Activated CD4-positive, alpha-beta T cell treated with anti-CD3 and anti-CD28 coated beads, Interleukin-2, Interleukin-4, amounts not matched to agents 100 ng/mL and 50 ng/mL, durations not matched to agents 16 hours and 8 hours (primary cell): ENCODE measurements around the gene ADORA2A.
A peak's percentile ranks its signal among the peaks of the same experiment; 100 is the strongest.

Experiments used
- DNase-seq: peaks from one replicate; pipeline ENCODE4 v3.0.0-alpha.2; 2020; ENCODE audit warnings: low spot score

The ADORA2A gene

DNA sequence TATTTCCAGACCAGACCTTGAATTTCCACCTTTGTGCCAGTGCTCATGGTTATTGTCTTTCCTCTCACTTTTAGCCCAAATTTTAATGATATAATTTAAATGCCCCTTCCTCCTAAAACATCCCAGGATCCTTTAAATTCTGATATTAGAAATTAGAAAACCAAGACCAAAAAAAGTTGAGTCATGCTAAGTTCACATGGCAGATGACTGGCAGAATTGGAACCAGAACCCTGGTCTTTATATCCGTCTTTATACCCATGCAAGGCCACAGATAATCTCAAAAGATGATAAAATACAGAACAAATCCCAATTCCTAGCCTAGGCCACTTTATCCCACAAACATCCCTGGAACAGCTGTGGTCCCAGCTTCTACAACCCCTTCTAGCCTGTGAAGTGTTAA lies 26.5 kb downstream of the ADORA2A start:
- DNase-seq: no peak

DNA sequence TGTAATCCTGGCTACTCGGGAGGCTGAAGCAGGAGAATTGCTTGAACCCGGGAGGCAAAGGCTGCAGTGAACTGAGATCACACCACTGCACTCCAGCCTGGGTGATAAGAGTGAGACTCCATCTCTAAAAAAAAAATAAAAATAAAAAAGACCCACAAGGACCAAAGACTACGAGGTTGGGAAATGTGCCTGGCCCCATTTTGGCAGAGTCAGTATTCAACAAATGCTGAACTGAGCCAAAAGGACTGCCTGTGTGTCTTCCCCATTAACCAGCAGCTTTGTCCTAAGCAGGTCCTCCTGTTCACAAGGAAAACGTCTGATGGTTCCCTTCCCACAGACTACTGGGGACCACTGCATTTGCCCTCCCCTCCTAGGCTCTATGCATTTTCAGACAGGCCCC lies 27.6 kb downstream of the ADORA2A start:
- DNase-seq: no peak

DNA sequence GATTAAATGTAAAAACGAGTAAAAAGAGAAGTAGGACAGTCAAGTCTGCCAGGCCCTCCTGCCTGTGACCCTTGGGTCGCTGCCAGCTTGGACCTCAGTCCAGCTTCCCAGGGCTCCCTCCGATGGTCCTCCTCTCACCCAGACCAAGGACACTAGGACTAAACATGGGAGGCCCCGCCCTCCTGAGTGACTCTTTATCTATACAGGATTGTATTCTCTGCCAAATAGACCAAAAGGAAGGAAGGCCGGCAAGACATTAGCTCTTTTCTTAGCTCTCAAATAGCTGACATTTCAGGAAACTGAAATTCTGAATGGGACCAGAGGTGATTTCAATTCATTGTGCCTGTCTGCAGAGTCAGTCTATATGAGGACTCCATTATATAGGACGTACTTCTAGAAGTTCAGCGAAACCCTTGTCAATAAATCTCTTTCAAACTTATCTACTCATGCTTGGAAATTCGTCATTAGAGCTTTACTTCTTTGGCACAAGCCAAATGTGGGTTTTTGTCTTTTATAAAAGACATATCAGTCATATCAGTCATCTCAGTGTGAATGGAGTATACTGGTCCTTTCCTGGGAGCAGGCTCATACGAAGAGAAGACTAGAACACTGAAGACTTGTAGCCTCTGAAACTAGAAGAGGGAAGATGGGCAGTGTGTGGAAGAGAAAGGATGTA lies 28.5 kb downstream of the ADORA2A start:
- DNase-seq: no peak

DNA sequence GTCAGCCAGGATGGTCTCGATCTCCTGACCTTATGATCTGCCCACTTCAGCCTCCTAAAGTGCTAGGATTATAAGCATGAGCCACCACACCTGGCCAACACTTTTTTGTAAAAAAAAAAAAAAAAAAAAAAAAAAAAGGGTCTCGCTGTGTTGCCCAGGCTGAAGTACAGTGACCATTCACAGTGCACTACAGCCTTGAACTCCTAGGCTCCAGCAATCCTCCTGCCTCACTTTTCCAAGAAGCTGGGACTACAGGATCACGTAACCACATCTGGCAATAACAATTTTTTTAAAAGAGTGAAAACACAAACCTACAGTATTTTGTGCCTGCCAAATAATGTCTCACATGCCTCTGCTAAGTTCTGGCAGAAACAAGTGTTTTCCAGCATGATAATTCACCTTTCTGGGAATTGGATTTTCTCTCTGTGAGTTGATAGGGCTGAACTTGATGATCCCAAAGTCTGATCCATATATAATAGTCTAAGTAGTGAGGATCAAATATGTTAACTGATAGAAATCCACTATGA lies 30.6 kb downstream of the ADORA2A start:
- no peak for DNase-seq

DNA sequence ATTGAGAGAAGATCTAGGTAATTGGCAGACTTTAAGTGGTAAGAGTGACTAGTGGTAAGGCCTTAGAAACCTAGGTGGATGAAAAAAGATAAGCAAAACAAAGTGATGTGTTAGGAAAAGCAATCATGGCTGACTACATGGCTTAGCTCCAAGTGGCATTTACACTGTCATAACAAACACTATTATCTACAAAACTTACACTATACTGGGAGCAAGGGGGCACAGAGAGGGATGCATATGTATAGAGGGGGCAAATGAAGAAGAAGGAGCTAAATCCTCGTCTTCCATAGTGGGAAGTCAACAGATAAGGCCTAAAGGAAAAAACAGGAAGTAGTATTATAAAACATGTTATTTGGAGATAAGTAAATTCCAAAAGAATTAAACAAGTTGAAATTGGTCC lies 32.5 kb downstream of the ADORA2A start:
- no peak for DNase-seq

DNA sequence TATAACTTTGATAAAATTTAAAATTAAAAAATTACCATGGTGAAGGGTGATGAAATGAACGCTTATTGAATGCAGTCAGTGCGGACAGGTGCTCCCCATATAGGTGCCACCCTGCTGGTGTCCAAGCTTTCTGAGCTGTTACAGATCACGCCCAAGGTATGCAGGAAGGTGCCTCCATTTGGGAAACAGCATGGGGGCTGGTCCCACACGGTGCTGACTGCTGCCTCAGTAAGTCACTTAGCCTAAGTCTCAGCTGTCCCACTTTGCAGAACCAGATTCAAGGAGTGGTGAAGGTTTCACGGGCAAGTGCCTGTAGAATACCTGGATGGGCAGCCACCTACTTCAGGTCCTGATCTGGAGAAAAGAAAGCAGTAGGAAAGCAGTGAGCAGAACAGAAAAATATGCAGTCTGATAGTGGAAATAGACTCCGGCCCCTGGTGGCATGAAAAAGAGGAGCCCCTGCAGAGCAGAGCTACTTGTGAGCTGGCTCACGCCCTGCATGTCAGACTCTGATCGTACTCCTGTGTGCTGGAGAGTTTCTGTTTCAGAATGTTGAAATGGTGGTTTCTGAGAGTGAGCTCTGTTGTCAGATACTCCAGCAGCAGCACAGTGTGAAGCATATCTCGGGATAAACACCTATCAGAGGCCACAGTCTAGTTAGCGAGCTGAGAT lies 33.2 kb downstream of the ADORA2A start:
- peak; percentile 66 for DNase-seq

GRCh38 chr22:24463071-24463760 lies 35.8 kb downstream of the ADORA2A start:
- no peak for DNase-seq

DNA sequence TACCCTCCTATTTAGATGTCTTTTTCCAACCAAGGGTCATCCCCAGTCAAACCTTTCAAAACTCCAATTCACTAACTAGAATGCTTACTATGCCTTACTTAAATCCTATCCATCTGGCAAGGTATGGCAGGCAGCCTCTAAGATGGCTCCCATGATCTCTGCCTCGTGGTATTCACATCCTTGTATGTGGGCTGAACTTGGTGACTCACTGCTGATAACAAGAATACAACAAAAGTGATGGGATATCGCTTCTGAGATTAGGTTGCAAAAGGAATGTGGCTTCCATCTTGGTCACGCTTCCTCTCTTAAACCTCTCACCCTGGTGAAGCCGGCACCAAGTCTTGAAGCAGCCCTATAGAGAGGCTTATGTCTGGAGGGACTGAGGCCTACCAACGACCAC lies 38.2 kb downstream of the ADORA2A start:
- no peak for DNase-seq

DNA sequence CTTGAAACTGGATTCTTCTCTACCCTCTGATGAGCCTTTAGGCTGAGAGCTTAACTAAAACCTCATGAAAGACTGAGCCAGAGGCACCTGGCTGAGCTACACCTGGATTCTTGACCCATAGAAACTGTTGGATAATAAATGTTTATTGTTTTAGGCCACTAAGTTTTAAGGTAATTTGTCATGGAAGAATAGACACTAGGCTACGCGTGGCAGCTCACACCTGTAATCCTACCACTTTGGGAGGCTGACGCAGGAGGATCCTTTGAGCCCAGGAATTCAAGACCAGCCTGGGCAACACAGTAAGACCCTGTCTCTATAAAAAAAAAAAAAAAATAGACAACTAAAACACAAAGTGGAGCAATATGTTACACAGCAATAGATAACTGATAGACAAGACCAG lies 38.6 kb downstream of the ADORA2A start:
- no peak for DNase-seq

- DNase-seq: no peak
Measured at GRCh38 chr22:24466716-24467328, 39.4 kb downstream of the ADORA2A start.

DNA sequence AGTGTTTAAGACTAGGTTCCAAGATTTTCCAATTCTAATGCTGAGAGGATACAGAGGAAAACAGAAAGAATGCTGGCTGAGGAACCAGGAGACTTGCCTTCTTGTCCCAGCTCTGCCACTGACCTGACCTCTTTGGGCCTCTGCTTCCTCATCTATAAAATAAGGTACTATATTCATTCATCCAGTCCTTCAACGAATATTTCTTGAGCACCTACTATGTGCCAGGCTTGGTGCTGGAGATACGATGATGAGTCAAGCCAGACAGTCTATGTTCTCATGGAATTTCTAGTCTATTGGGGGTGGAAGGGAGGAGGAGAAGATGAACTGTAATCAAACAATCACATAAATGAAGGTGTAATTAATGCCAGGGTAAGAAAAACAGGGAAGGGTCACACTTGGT lies 39.9 kb downstream of the ADORA2A start:
- no peak for DNase-seq

DNA sequence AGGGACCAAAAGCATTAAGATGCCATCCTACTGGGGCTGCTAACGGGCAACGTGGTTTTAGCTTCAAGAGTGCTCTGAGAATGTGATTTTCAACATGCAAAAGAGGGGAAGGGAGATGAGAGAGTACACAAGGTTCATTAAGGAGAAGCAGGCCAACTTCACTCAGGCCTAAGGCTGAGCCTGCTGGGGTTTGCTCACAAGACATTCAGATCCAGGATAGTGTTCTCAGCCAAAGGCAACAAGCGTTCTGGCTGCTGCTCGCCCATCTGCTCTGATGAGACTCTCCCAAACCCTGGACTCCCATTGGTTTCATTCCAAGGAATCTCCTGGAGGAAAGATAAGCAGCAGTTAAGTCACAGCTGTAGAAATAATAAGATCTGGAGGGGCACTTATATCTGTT lies 44.2 kb downstream of the ADORA2A start:
- DNase-seq: no peak

DNA sequence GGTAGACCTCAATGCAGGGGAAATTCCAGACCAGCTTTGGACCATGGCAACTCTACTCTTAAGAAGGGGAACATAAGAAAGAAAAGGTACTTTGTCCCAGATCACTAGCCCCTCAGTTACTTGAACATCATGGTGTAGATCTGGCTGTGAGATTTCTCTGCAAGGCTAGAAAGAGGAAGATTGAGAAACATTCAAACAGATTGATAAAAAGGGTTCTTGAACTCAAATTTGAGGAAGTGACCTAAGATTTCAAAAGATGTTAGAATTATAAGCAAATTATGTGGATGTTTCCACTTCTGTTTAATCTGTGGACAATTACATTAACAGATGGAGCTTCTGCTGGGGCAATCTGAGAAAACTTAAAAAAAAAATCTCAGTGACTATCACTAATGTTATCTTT lies 45.9 kb downstream of the ADORA2A start:
- DNase-seq: no peak

DNA sequence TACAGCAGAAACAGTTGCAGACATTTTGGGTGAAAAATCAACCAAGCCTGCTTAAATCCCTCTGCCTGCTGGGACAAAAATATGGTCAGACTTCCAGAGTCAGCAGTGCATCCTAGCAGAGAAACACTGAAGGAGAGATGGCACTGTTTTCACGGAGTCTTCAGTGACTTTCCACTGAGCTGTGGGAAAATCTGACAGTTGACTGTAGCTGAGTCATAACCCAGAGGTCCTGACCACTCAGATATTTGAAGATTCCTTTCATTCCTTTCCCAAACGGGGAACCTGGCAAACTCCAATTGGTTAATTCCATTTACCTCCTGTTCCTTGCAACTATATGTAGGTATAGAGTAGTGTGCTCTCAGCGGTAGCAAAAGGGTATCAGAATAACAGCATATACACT lies 46.8 kb downstream of the ADORA2A start:
- DNase-seq: no peak

DNA sequence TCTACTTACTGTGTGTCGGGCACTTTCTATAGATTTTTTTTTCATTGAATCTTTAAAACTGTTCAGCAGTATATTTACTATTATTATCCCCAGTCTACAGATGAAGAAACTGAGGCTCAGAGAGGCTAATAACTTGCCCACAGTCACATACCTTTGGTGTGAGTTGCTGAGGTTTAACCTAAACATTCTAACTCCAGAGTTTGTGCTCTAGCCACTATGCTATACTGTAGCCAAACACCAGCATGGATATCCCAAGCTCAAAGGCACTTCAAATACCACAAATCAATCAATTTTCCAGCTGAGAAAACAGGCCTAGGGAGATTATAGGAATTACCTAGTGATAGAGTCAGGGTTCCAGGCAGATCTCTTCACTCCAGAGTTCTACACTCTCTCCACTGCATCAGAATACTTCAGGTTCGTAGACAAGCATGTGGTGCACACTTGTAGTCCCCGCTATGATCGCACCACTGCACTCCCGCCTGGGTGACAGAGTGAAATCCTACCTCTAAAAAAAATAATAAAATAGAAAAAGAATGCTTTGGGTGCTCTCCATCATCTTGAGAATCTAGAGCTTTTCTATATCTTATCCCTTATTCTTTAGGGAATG lies 47.4 kb downstream of the ADORA2A start:
- no peak for DNase-seq

DNA sequence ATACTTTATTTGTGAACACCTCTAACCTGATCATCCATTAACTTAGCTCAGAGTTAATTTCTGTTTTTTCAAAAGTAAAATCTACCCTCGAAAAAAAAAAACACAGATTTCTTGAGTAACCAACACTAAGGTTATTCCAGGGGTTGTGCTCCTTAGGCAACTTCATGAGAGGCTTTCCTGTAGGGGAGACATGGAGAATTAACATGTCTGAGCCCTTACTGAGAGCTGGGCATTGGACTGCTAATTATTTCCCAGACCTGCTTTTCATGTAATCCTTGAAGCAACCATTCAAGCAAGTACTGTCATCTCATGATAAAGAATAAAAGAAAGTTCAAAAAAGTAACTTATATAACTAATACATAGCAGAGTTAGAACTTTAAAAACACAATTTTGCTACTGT lies 54.2 kb downstream of the ADORA2A start:
- no peak for DNase-seq

DNA sequence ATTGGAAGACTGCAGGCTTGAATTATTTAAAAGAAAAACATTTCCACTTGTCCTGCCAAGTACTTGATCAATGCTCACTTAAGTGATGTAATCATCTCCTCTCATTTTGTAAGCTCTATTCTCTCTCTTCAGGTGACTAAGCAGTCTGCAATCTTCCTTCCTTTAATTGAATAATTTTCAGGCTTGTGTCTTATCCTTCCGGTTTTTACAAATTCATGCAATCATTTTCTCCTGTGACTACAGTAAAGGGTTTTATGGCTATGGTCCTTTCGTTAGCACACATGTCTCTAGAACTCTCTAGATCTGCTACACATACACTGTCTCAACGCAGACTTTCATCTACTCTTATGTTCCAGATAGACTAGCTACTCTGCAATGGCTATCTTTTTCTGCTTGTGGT lies 55.2 kb downstream of the ADORA2A start:
- DNase-seq: peak; percentile 28

GRCh38 chr22:24482998-24483397 lies 55.6 kb downstream of the ADORA2A start:
- DNase-seq: no peak

- DNase-seq: no peak
Measured at GRCh38 chr22:24483976-24484545, 56.7 kb downstream of the ADORA2A start.

DNA sequence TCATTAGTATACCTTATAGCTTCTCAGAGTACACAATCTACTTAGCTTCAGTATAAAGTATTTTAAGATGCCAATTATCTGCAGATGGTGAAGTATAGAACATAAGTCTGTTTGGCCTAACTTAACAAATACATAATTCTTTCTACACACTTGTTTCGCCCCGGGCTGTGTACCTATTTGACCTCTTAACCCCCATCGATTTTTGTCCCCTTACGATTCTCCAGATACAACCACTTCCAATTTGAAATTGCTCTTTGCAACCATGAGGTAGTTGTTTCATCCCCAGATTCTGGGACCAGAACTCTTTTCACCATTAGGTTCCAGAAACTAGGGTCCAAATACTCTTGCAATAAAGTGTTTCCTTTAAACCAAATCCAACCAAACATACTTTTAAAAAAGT lies 57.8 kb downstream of the ADORA2A start:
- no peak for DNase-seq

- no peak for DNase-seq
Measured at GRCh38 chr22:24485608-24486007, 58.2 kb downstream of the ADORA2A start.

DNA sequence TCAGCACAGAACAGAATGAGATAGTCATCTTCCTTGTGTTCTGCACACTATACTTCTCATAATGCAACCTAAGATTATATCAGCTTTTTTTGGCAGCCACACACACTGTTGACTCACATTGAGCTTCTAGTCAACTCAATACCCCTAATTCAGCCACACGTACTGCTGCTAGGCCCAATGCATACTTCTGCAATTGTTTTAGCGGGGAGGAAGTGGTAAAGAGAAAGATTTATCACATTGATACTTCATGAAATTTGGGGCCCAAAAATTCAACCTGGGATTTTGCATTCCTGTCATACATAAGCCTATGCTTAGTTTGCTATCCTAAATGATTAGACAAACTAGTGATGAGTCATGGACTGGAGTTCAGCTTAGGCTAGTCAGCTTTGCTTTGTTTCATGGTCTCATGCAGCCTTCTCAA lies 59.1 kb downstream of the ADORA2A start:
- DNase-seq: peak; percentile 93
